ENCODE results near the gene WDPCP.
"Not testable (repeated sequence)": the region's sequence is repeated elsewhere in the genome, so short reads cannot be mapped to it uniquely, and the experiment has no call there.

The WDPCP gene

GRCh38 chr2:63343397-63344109 lies 244.7 kb downstream of the WDPCP start:
- Mint-ChIP-seq H3K27ac (no peak overlapping the region), H3K27me3 (no peaks in the 10 kb centered on the region), H3K4me1 (no peaks in the 10 kb centered on the region), H3K4me3 (no peak overlapping the region), H3K9me3 (peaks cover 13% of the 10 kb centered on the region), H3K36me3 (peaks cover 25% of the 10 kb centered on the region)
- ATAC-seq: no peak

- Mint-ChIP-seq H3K4me1 (no peaks in the 10 kb centered on the region), H3K27me3 (no peaks in the 10 kb centered on the region), H3K9me3 (peaks cover 13% of the 10 kb centered on the region)
These were observed 247.8 kb downstream of the WDPCP start for GRCh38 chr2:63340443-63340842.

GRCh38 chr2:63334910-63335309 lies 253.4 kb downstream of the WDPCP start:
- Mint-ChIP-seq H3K4me1 (no peaks in the 10 kb centered on the region), H3K9me3 (no peaks in the 10 kb centered on the region), H3K36me3 (peaks cover 16% of the 10 kb centered on the region), H3K27ac (no peak overlapping the region), H3K4me3 (no peak overlapping the region), H3K27me3 (no peaks in the 10 kb centered on the region)
- no peak for ATAC-seq

More at GRCh38 chr2:63340443-63340842, 247.8 kb downstream of the WDPCP start:
- no peak for ATAC-seq
- H3K36me3 Mint-ChIP-seq: peaks cover 25% of the 10 kb centered on the region
- no peak overlapping the region for H3K27ac Mint-ChIP-seq
- H3K4me3 Mint-ChIP-seq: no peak overlapping the region

GRCh38 chr2:63326473-63326872 lies 261.8 kb downstream of the WDPCP start:
- peaks cover 41% of the 10 kb centered on the region for H3K36me3 Mint-ChIP-seq
- no peak for ATAC-seq
- peaks cover 10% of the 10 kb centered on the region for H3K9me3 Mint-ChIP-seq
- H3K27ac Mint-ChIP-seq: no peak overlapping the region
- no peak overlapping the region for H3K4me3 Mint-ChIP-seq
- no peaks in the 10 kb centered on the region for H3K4me1 Mint-ChIP-seq
- H3K27me3 Mint-ChIP-seq: no peaks in the 10 kb centered on the region

GRCh38 chr2:63323662-63324061 lies 264.6 kb downstream of the WDPCP start:
- not testable (repeated sequence) for H3K27me3 Mint-ChIP-seq, H3K4me3 Mint-ChIP-seq, ATAC-seq, H3K27ac Mint-ChIP-seq, H3K4me1 Mint-ChIP-seq
- Mint-ChIP-seq H3K36me3 (peaks cover 42% of the 10 kb centered on the region), H3K9me3 (peaks cover 11% of the 10 kb centered on the region)

- not testable (repeated sequence) for H3K27me3 Mint-ChIP-seq, H3K4me3 Mint-ChIP-seq, H3K4me1 Mint-ChIP-seq, H3K27ac Mint-ChIP-seq, ATAC-seq
- Mint-ChIP-seq H3K36me3 (peaks cover 42% of the 10 kb centered on the region), H3K9me3 (peaks cover 14% of the 10 kb centered on the region)
These were observed 266.3 kb downstream of the WDPCP start for GRCh38 chr2:63321973-63322372.

GRCh38 chr2:63320669-63321068 lies 267.6 kb downstream of the WDPCP start:
- Mint-ChIP-seq H3K4me3 (no peak overlapping the region), H3K36me3 (peaks cover 42% of the 10 kb centered on the region), H3K4me1 (no peaks in the 10 kb centered on the region), H3K27ac (no peak overlapping the region), H3K27me3 (no peaks in the 10 kb centered on the region), H3K9me3 (peaks cover 9% of the 10 kb centered on the region)
- ATAC-seq: no peak

- H3K4me1 Mint-ChIP-seq: no peaks in the 10 kb centered on the region
- no peak overlapping the region for H3K27ac Mint-ChIP-seq
- no peaks in the 10 kb centered on the region for H3K27me3 Mint-ChIP-seq
- H3K4me3 Mint-ChIP-seq: no peak overlapping the region
- H3K9me3 Mint-ChIP-seq: peaks cover 16% of the 10 kb centered on the region
- ATAC-seq: no peak
- peaks cover 60% of the 10 kb centered on the region for H3K36me3 Mint-ChIP-seq
These were observed 277.7 kb downstream of the WDPCP start for GRCh38 chr2:63310614-63311013.

GRCh38 chr2:63301481-63301880 lies 286.8 kb downstream of the WDPCP start:
- H3K27me3 Mint-ChIP-seq: no peaks in the 10 kb centered on the region
- H3K4me3 Mint-ChIP-seq: no peak overlapping the region
- H3K36me3 Mint-ChIP-seq: peaks cover 85% of the 10 kb centered on the region
- no peaks in the 10 kb centered on the region for H3K4me1 Mint-ChIP-seq
- H3K9me3 Mint-ChIP-seq: peaks cover 31% of the 10 kb centered on the region
- no peak overlapping the region for H3K27ac Mint-ChIP-seq
- no peak for ATAC-seq

GRCh38 chr2:63300835-63301234 lies 287.4 kb downstream of the WDPCP start:
- H3K36me3 Mint-ChIP-seq: peaks cover 85% of the 10 kb centered on the region
- H3K4me1 Mint-ChIP-seq: no peaks in the 10 kb centered on the region
- H3K27ac Mint-ChIP-seq: no peak overlapping the region
- H3K4me3 Mint-ChIP-seq: no peak overlapping the region
- peaks cover 32% of the 10 kb centered on the region for H3K9me3 Mint-ChIP-seq
- ATAC-seq: no peak
- H3K27me3 Mint-ChIP-seq: no peaks in the 10 kb centered on the region

GRCh38 chr2:63287956-63288355 lies 300.3 kb downstream of the WDPCP start:
- ATAC-seq: no peak
- no peaks in the 10 kb centered on the region for H3K4me1 Mint-ChIP-seq
- H3K4me3 Mint-ChIP-seq: no peak overlapping the region
- H3K27me3 Mint-ChIP-seq: no peaks in the 10 kb centered on the region
- peaks cover 26% of the 10 kb centered on the region for H3K9me3 Mint-ChIP-seq
- peaks cover 44% of the 10 kb centered on the region for H3K36me3 Mint-ChIP-seq
- H3K27ac Mint-ChIP-seq: no peak overlapping the region

GRCh38 chr2:63286520-63286919 lies 301.8 kb downstream of the WDPCP start:
- peaks cover 43% of the 10 kb centered on the region for H3K36me3 Mint-ChIP-seq
- not testable (repeated sequence) for H3K27me3 Mint-ChIP-seq, ATAC-seq, H3K27ac Mint-ChIP-seq, H3K4me1 Mint-ChIP-seq, H3K4me3 Mint-ChIP-seq
- peaks cover 27% of the 10 kb centered on the region for H3K9me3 Mint-ChIP-seq

GRCh38 chr2:63283273-63283672 lies 305.0 kb downstream of the WDPCP start:
- H3K27me3 Mint-ChIP-seq: no peaks in the 10 kb centered on the region
- no peak overlapping the region for H3K4me3 Mint-ChIP-seq
- ATAC-seq: no peak
- H3K9me3 Mint-ChIP-seq: peaks cover 45% of the 10 kb centered on the region
- peaks cover 61% of the 10 kb centered on the region for H3K36me3 Mint-ChIP-seq
- no peak overlapping the region for H3K27ac Mint-ChIP-seq
- H3K4me1 Mint-ChIP-seq: no peaks in the 10 kb centered on the region

GRCh38 chr2:63272560-63272959 lies 315.7 kb downstream of the WDPCP start:
- no peaks in the 10 kb centered on the region for H3K27me3 Mint-ChIP-seq
- no peak for ATAC-seq
- H3K4me1 Mint-ChIP-seq: peaks cover 6% of the 10 kb centered on the region
- H3K27ac Mint-ChIP-seq: no peak overlapping the region
- peaks cover 46% of the 10 kb centered on the region for H3K9me3 Mint-ChIP-seq
- H3K36me3 Mint-ChIP-seq: peaks cover 68% of the 10 kb centered on the region
- no peak overlapping the region for H3K4me3 Mint-ChIP-seq

GRCh38 chr2:63270717-63271116 lies 317.6 kb downstream of the WDPCP start:
- H3K27ac Mint-ChIP-seq: no peak overlapping the region
- H3K9me3 Mint-ChIP-seq: peaks cover 47% of the 10 kb centered on the region
- H3K4me1 Mint-ChIP-seq: peaks cover 6% of the 10 kb centered on the region
- no peaks in the 10 kb centered on the region for H3K27me3 Mint-ChIP-seq
- peaks cover 61% of the 10 kb centered on the region for H3K36me3 Mint-ChIP-seq
- no peak for ATAC-seq
- H3K4me3 Mint-ChIP-seq: no peak overlapping the region

GRCh38 chr2:63268946-63269345 lies 319.3 kb downstream of the WDPCP start:
- Mint-ChIP-seq H3K4me3 (no peak overlapping the region), H3K36me3 (peaks cover 43% of the 10 kb centered on the region), H3K27me3 (no peaks in the 10 kb centered on the region), H3K27ac (no peak overlapping the region), H3K9me3 (peaks cover 45% of the 10 kb centered on the region), H3K4me1 (peaks cover under 1% of the 10 kb centered on the region)
- no peak for ATAC-seq
